H1 (cell line): ENCODE results near the gene CYREN.

ENCODE experiments used
- BRCA1 ChIP-seq: IDR thresholded peaks from 2 replicates; pipeline ENCODE4 v1.6.1; 2012; ENCODE audit warnings: low read depth, low read length, improper control_type of control experiment
- CREB1 ChIP-seq: IDR thresholded peaks from 2 replicates; pipeline ENCODE4 v1.6.1; 2012; ENCODE audit warnings: inconsistent platforms
- CTCF ChIP-seq, 3 experiments: IDR thresholded peaks; 1 replicate in 2 of 3; 2 replicates in 1 of 3; pipeline versions ENCODE4 v1.5.1 to v1.6.1; 2011; ENCODE audit warnings: low read length in 3 of 3, mild to moderate bottlenecking in 3 of 3, inconsistent platforms in 2 of 3, low read depth in 1 of 3, moderate library complexity in 1 of 3; ENCODE audit not compliant: insufficient read depth in 1 of 3; ENCODE audit errors: control extremely low read depth in 1 of 3
- HDAC2 ChIP-seq, 2 experiments: fragments of 300-600 bp in 1 of 2; sonication (generic) in 1 of 2; IDR thresholded peaks; 2 replicates each; pipeline ENCODE4 v1.6.1; 2011 to 2012; ENCODE audit warnings: low read depth in 2 of 2, low read length in 2 of 2, mild to moderate bottlenecking in 2 of 2, moderate library complexity in 2 of 2, borderline replicate concordance in 1 of 2, inconsistent platforms in 1 of 2
- SIX5 ChIP-seq: IDR thresholded peaks from 2 replicates; pipeline ENCODE4 v1.6.1; 2011; ENCODE audit warnings: mild to moderate bottlenecking, low read depth, low read length
- SUZ12 ChIP-seq: fragments of 200-600 bp; sonication (generic); IDR thresholded peaks from 2 replicates; pipeline ENCODE4 v1.6.1; 2012; ENCODE audit warnings: mild to moderate bottlenecking, inconsistent platforms, low read length, moderate library complexity, mixed read lengths
- TF ChIP-seq, protein P1 (sequence below): IDR thresholded peaks from 2 replicates; pipeline ENCODE4 v1.6.1; 2011; ENCODE audit warnings: low read length, improper control_type of control experiment

DNA sequence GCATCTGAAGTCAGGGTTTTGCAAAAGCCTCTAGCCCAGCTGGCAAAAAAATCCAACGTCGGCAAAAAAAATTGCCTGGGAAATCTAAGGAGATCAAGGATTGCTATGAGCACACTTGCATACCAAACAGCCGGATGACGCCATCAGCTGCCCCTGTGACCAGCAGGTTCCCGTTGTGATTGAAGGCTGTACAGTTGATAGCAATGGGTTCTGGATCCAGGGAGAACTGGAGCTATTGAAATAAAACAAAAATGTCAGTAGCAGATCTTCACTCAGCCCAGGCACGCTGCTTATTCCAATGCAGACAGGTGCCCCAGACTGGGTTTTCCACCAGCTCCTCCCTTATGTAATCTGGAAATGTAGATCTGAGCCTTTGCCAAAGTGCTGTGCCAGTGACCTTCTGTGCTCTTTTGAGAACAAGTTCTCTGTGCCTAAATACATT, 18.7 kb upstream of the CYREN start:
- TF ChIP-seq, protein P1, sequence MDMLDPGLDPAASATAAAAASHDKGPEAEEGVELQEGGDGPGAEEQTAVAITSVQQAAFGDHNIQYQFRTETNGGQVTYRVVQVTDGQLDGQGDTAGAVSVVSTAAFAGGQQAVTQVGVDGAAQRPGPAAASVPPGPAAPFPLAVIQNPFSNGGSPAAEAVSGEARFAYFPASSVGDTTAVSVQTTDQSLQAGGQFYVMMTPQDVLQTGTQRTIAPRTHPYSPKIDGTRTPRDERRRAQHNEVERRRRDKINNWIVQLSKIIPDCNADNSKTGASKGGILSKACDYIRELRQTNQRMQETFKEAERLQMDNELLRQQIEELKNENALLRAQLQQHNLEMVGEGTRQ, result no peak
- TF ChIP-seq BRCA1 (no peak), CTCF (IDR thresholded peaks at IDR 0.05; ENCODE audit: control extremely low read depth in 1 of 3, insufficient read depth in 1 of 3, low read depth in 1 of 3, low read length in 3 of 3) (no peak), SIX5 (no peak), HDAC2 (IDR thresholded peaks at IDR 0.05; ENCODE audit: borderline replicate concordance in 1 of 2, low read depth in 2 of 2, low read length in 2 of 2) (no peak), CREB1 (no peak), SUZ12 (no peak)
